TTC549 (cell line): Measurements from ENCODE around the gene CCDC12.

Source experiments
- FAIRE-seq: peaks from 2 replicates; lab custom pipeline; 2012; peaks lifted over from hg19 to GRCh38; lab: Jason Lieb, UNC

The CCDC12 gene

DNA sequence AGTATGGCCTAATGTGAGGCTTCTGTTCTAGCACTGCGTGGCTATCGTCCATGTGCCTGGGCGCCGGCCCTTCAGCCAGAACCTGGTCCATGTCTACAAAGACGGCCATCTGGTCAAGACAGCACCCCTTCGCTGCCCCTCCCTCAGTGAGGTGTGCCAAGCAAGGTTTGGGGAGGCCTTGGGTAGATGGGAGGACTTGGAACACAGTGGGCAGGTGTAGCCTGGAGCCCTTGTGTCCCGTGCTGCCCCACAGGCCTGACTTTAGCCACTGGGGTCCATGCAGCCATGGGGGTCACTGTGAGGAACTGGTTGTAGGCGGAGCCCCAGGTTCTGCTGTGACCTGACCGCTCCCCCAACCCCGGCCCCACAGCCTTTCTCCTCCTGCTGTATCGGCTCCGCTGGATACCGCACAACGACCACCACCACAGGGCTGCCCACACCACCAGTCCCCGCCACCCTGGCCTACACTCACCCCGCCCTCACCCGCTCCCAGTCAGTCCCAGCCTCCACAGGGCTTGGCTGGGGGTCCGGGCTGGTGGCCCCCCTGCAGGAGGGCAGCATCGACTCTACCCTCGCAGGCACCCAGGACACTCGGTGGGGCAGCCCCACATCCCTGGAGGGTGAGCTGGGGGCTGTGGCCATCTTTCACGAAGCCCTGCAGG, 19.5 kb upstream of the CCDC12 start:
- no peak for FAIRE-seq

- FAIRE-seq, result no peak
Measured at GRCh38 chr3:46994801-46995731, 18.5 kb upstream of the CCDC12 start.

DNA sequence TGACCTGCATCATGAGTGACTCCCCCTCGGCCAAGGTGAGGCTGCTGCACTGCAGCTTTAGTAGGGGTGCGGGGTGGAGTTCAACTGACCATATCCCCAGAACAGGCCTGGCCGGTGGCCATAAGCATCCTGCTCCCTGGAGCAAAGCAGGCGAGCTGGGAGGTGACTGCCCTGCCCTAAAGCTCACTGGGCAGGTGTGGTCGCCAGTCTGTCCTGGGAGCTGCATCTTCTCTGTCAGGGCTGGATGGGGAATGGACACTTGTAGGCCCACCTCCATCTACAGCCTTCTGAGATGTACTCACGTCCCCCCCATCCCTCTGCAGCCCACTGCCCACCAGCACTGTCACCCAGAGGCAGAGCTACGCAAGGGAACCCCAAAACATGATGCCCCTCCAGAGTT, 17.4 kb upstream of the CCDC12 start:
- FAIRE-seq, result no peak

DNA sequence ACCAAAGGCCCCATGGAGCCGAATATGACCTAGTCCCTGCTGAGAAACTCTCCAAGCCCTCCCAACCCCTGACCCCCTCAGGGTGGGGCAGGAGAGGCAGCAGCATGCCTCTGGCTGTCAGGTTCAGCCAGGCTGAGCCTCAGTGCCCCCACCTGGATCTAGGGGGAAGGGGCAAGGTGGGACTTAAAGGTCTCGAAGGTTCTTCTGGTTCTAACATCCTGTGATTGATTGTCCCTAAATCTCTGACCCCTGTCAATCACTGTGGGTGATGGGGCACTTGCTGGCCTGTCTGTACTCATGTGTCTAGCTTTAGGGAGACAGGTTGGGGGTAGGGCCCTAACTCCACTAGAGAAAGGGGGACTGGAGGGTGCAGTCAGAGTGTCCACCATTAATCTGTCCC, 16.7 kb upstream of the CCDC12 start:
- no peak for FAIRE-seq

GRCh38 chr3:46992231-46992630, 15.7 kb upstream of the CCDC12 start:
- no peak for FAIRE-seq

DNA sequence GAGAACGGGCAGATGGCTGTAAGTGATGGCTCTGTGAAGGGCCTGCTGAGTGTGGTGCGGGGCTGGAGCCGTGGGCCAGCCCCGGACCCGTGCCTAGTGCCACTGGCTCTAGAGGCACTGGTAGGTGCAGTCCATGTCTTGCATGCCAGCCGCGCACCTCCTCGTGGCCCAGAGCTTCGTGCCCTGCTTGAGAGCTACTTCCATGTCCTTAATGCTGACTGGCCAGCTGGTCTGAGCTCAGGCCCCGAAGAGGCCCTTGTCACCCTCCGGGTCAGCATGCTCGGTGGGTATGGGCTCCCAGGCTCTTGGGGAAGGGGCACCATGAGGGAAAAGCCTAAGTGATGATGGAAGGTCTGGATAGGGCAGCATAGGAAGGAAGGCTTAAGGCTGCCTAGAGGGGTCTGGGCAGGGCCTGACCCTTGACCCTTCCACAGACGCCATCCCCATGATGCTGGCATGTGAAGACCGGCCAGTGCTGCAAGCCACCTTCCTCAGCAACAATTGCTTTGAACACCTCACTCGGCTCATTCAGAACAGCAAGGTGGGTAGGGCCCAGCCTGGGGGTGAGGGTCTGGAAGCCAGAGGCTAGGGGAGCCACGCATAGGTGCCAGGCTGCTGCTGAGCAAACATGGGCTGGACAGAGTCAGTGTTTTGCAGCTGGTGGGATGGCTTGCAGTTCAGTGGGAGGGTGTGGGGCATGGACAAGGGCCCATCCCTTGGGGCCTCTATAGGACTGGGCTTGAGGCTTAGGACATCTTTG, 15.0 kb upstream of the CCDC12 start:
- FAIRE-seq, result no peak

GRCh38 chr3:46990573-46991374, 14.2 kb upstream of the CCDC12 start:
- FAIRE-seq, result no peak

DNA sequence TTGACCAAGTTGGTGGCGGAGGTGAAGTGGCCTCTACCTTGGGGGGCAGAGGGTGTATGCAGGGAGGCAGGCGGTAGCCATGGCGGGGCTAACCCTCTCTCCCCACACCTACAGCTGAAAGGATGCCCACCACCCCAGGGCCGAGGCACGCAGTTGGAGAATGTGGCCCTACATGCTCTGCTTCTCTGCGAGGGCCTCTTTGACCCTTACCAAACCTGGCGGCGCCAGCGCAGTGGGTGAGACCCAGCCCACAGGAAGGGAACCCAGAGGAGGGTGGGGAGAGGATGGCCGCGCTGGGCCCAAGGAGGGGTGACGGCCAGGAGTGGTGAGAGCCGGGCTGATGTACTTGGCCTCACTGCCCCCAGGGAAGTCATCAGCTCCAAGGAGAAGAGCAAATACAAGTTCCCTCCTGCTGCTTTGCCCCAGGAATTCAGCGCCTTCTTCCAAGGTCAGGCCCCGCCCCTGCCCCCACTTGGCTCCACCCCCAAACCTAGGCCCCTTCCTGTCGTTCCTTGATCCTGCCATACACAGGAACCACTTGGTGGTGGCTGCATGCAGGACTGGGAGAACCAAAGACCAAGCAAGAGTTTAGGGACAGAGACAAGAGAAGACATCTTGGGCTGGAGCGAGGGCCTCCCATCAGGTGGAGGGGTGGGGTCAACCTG, 12.7 kb upstream of the CCDC12 start:
- FAIRE-seq, result no peak

- FAIRE-seq, result no peak
Measured at GRCh38 chr3:46988616-46989015, 12.1 kb upstream of the CCDC12 start.

GRCh38 chr3:46987743-46988401, 11.3 kb upstream of the CCDC12 start:
- no peak for FAIRE-seq

DNA sequence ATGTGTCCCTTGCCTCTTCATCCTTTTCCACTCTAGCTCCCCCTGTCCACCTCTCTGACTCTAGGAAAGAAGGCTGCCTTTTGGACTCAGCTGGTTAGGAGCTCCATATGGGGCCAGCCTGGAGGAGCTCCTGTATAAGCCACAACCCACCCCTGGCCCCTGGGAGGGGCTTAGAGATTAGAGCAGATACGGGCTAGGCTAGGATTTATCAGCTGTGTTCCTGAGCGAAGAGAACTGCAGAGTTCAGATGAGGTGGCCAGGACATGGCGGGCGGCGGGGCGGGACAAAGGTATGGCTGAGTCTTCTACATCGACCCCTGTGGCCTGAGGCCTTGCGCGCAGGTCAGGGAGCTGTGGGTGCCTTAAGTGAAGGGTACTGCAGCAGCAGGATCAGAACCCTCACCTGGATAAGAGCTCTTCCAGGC, 10.8 kb upstream of the CCDC12 start:
- FAIRE-seq, result no peak

GRCh38 chr3:46986782-46987310, 10.3 kb upstream of the CCDC12 start:
- FAIRE-seq, result no peak

DNA sequence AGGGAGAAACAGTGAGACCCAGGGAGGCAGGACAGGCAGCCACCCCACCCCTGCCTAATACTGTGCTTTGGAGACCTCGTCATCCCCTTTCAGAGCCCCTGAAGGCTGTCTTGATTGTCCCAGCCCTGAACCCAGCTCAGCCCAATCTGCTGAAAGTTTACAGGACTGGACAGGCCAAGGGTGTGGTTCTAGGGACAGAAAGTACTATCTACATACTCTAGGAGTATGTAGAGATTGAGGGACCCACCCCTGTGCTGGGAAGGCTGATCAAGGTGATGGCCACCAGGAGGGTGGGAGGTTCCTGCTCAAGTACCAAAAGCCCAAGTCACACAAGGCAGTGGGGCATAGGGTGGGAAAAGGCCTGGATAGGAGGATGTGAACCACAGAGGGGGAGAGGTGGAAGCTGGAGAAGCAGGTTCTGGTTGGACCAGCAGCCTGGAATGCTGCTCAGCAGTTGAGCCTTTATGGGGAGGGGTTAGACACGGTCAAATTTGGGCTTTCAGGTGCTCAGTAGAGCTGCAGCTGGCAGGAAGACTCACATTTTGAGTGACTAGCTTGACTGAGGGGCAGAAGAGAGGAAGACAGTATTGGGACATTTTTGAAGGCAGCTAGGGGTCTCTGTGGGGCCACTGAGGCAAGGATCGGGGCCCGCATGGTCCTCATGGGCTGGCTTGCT, 9.6 kb upstream of the CCDC12 start:
- no peak for FAIRE-seq

GRCh38 chr3:46985588-46985987, 9.0 kb upstream of the CCDC12 start:
- FAIRE-seq, result no peak

DNA sequence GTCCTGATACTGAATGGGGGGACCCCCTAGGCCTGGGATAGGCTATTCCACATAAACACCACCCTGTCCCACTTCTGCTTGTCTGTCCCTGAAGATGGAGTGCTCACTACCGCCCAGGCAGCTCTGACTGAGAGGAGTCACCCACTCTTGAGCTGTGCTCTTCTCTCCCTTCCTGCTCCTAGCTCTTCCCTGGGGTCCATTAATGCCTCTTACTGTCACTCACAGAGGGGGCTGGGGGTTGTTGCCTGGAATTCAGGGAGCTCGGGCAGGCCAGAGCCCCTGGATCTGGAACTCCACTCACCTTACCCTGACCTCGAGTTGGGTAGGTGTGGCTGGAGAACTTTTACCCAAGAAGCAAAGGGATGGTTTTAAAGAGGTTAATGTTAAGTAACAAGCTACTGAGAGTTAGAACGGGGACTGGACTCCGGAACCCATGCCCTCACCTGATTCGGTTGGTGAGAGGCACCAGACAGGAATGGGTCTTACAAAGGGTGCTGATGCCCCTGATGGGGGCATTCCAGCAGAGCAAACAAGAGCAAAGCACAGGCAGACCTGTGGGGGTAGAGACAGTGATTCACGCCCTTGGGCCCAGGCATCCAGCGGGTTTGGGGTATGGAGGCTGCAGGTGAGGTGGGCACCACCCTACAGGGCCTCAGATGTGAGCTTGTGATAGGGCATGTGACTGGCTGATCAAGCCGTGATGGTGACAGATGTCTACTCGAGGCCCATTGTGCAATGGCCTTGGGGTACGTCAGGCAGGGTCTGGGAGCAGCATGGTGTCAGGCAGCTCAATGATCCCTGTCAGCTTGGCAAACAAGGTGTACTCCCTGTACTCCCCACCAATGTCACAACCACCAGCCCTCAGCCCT, 8.3 kb upstream of the CCDC12 start:
- no peak for FAIRE-seq

DNA sequence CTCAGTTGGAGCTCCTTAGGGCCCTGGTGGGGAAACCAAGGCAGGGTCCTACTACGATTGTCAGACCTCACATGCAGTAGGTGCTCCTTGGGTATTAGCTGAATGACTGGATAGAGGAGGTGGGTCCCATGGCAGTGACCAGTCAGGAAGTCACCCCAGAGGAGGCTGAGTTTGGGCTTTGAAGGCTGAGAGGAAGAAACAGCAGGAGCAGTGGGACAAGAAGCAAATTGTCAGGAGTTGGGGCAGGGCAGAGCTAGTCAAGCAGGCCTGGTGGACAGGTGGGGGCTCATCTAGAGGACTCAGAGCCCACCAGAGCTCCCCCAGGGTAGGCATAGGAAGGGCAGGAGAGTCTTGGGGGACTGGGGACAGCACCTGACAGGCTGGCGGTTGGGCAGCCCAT, 6.0 kb upstream of the CCDC12 start:
- FAIRE-seq, result no peak

DNA sequence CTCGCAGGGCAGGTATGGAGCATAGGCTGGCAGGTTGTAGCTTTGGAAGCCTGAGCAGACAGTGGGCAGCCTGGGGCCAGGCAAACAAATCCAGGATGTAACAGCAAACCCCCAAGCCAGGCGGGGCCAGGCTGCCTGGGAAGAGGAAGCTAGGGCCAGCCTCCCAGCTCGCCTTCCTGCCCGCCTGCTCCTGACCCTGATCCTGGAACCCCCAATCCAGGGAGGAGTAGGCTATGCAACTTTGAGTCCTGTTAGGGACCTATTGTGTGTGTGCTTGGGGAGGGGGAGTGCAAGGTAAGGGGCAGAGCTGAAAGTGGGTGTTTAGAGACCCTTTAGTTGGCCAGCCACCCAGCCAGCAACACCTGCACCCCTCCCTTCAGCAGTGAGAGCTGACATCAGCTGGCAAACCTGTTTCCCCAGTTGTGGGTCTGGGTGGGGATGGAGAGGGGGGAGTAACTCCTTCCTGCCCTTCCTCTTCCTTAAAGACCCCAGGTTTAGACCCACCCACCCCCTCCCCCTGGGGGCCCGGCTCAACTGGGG, 5.5 kb upstream of the CCDC12 start:
- no peak for FAIRE-seq

- no peak for FAIRE-seq
Measured at GRCh38 chr3:46979958-46980497, 3.5 kb upstream of the CCDC12 start.
